HepG2 (cell line): ENCODE data around the gene ATP2C2. TPM values are rescaled to one million over a fixed set of nuclear protein-coding genes. Genes with fewer than 3 reads are reported as not detected.

Experiments used
- ARID2 ChIP-seq: sonication (generic); formaldehyde crosslinking; IDR thresholded peaks from 2 replicates; pipeline ENCODE4 v1.8.1; 2022; ENCODE audit warnings: mild to moderate bottlenecking, missing genetic modification reagents, borderline replicate concordance
- ELK4 ChIP-seq: sonication (generic); formaldehyde crosslinking; IDR thresholded peaks from 2 replicates; pipeline ENCODE4 v1.9.0; 2021; ENCODE audit warnings: missing genetic modification reagents, borderline replicate concordance
- EZH2 ChIP-seq: conservative IDR thresholded peaks from 2 replicates; pipeline ENCODE4 v1.6.1; 2012; ENCODE audit warnings: mild to moderate bottlenecking, low read depth, low read length, moderate library complexity
- FOSL1 ChIP-seq: sonication (generic); formaldehyde crosslinking; IDR thresholded peaks from 2 replicates; pipeline ENCODE4 v1.9.0; 2021; ENCODE audit warnings: missing genetic modification reagents, borderline replicate concordance
- FUBP1 ChIP-seq: sonication (generic); formaldehyde crosslinking; IDR thresholded peaks from 2 replicates; pipeline ENCODE4 v1.5.1; 2020; ENCODE audit warnings: missing genetic modification reagents, mild to moderate bottlenecking, borderline replicate concordance
- GATAD1 ChIP-seq: IDR thresholded peaks from 2 replicates; pipeline ENCODE4 v1.6.1; 2016; ENCODE audit warnings: missing genetic modification reagents, missing compliant biosample characterization
- KAT2B ChIP-seq: fragments of 150-350 bp; IDR thresholded peaks from 2 replicates; pipeline ENCODE4 v1.6.1; 2014; ENCODE audit warnings: low read depth, low read length, borderline replicate concordance
- KLF12 ChIP-seq: sonication (generic); formaldehyde crosslinking; IDR thresholded peaks from 2 replicates; pipeline ENCODE4 v1.4.0; 2020; ENCODE audit warnings: missing genetic modification reagents, borderline replicate concordance
- PAX8 ChIP-seq: sonication (generic); formaldehyde crosslinking; IDR thresholded peaks from 2 replicates; pipeline ENCODE4 v1.8.0; 2022; ENCODE audit warnings: mild to moderate bottlenecking, missing genetic modification reagents, borderline replicate concordance
- PHF21A ChIP-seq: sonication (generic); formaldehyde crosslinking; IDR thresholded peaks from 2 replicates; pipeline ENCODE4 v1.5.0; 2020; ENCODE audit warnings: mild to moderate bottlenecking, missing genetic modification reagents
- POLR2G ChIP-seq: fragments of 200-400 bp; formaldehyde crosslinking; IDR thresholded peaks from 2 replicates; pipeline ENCODE4 v1.6.1; 2018; ENCODE audit warnings: mild to moderate bottlenecking, low read depth, low read length, moderate library complexity
- RXRB ChIP-seq: IDR thresholded peaks from 2 replicates; pipeline ENCODE4 v1.6.1; 2016; ENCODE audit warnings: borderline replicate concordance, missing genetic modification reagents, missing compliant biosample characterization
- SMAD9 ChIP-seq: sonication (generic); formaldehyde crosslinking; IDR thresholded peaks from 2 replicates; pipeline ENCODE4 v1.5.1; 2020; ENCODE audit warnings: mild to moderate bottlenecking, missing genetic modification reagents
- TFAP4 ChIP-seq: sonication (generic); IDR thresholded peaks from 2 replicates; pipeline ENCODE4 v1.6.1; 2016; ENCODE audit warnings: low read depth, borderline replicate concordance
- ZNF205 ChIP-seq: IDR thresholded peaks from 2 replicates; pipeline ENCODE4 v1.6.1; 2018; ENCODE audit warnings: missing biosample characterization, missing genetic modification reagents
- ZNF225 ChIP-seq: sonication (generic); formaldehyde crosslinking; IDR thresholded peaks from 2 replicates; pipeline ENCODE4 v1.4.0; 2020; ENCODE audit warnings: mild to moderate bottlenecking, missing genetic modification reagents
- ZNF350 ChIP-seq: sonication (generic); formaldehyde crosslinking; IDR thresholded peaks from 2 replicates; pipeline ENCODE4 v1.4.0; 2020; ENCODE audit warnings: mild to moderate bottlenecking, low read depth, missing genetic modification reagents, borderline replicate concordance
- ZNF512B ChIP-seq: sonication (generic); formaldehyde crosslinking; IDR thresholded peaks from 2 replicates; pipeline ENCODE4 v1.5.1; 2020; ENCODE audit warnings: missing genetic modification reagents, mild to moderate bottlenecking, borderline replicate concordance
- ZNF639 ChIP-seq: conservative IDR thresholded peaks from 2 replicates; pipeline ENCODE4 v1.6.1; 2018; ENCODE audit warnings: missing genetic modification reagents
- ZNF652 ChIP-seq: IDR thresholded peaks from 2 replicates; pipeline ENCODE4 v1.6.1; 2016; ENCODE audit warnings: low read depth, borderline replicate concordance
- ZNF777 ChIP-seq: sonication (generic); formaldehyde crosslinking; IDR thresholded peaks from 2 replicates; pipeline ENCODE4 v1.4.0; 2020; ENCODE audit warnings: missing genetic modification reagents
- polyA plus RNA-seq, 8 experiments: library from polyadenylated mRNA; depleted of rRNA in 3 of 8; stranded (reverse) in 7 of 8; unstranded in 1 of 8; fragments of >200 nt; fragmentation: Illumina TruSeq in 4 of 8; extraction: Trizol in 4 of 8; gene quantifications; 2 replicates each; pipeline versions ENCODE4 v1.2.1 to v1.2.3, GENCODE V29; 2011 to 2016; ENCODE audit warnings: low read depth in 4 of 8, missing spikeins in 1 of 8, mixed read lengths in 1 of 8; ENCODE audit not compliant: insufficient read depth in 1 of 8
- total RNA-seq, 5 experiments: library from RNA; depleted of rRNA; stranded (reverse); fragments of >200 nt; fragmentation: Illumina TruSeq; extraction: Trizol; gene quantifications; 2 replicates each; pipeline ENCODE4 v1.2.3, GENCODE V29; 2016; ENCODE audit warnings: low read depth in 1 of 5

The ATP2C2 gene
- total and polyA plus RNA-seq, 2 of the 13 experiments (the other 11 are each of a cell fraction or from before 2014, with no cell fraction given) = 0.07 TPM; not detected in 1

- TF ChIP-seq ZNF777 (no peak), ZNF652 (CRISPR knock-in tag) (no peak; the same call in 1 of the 2 replicates), FUBP1 (CRISPR knock-in tag) (no peak), EZH2 (no peak), PHF21A (CRISPR knock-in tag) (no peak; the same call in 1 of the 2 replicates), RXRB (peak; percentile 99), ZNF350 (peak; percentile 83; the same call in 1 of the 2 replicates), POLR2G (no peak), GATAD1 (CRISPR knock-in tag) (0 out of 2 replicates have a peak, but pooled peaks have one; percentile 39), TFAP4 (peak; percentile 83), KLF12 (CRISPR knock-in tag) (no peak), SMAD9 (no peak), ELK4 (no peak), KAT2B (no peak), PAX8 (CRISPR knock-in tag) (no peak), ZNF205 (CRISPR knock-in tag) (peak; percentile 79; the same call in 1 of the 2 replicates), ZNF225 (0 out of 2 replicates have a peak, but pooled peaks have one; percentile 70), FOSL1 (CRISPR knock-in tag) (no peak), ZNF639 (CRISPR knock-in tag) (no peak), ZNF512B (CRISPR knock-in tag) (no peak), ARID2 (CRISPR knock-in tag) (no peak)
These were observed 46.5 kb downstream of the ATP2C2 start (continued) for GRCh38 chr16:84414789-84415326.
